Ureter (tissue), 1 donor: ENCODE measurements around the gene CD82. TPM values are rescaled to one million over a fixed set of nuclear protein-coding genes. Genes with fewer than 3 reads are reported as not detected.

ENCODE experiments used
- DNase-seq: peaks from one replicate; pipeline ENCODE4 v3.0.0-alpha.2; 2020; ENCODE audit warnings: low spot score
- total RNA-seq: library from RNA; stranded (reverse); gene quantifications from one replicate; pipeline ENCODE4 v1.2.4, GENCODE V29; 2023
- donor health status: DM: yes; HTN: yes; CAD: no.

CD82 gene
- total RNA-seq, 1 donor from 2014 or later, result 148 TPM

- no peak for DNase-seq
These were observed 35.4 kb downstream of the CD82 start for GRCh38 chr11:44600839-44601383.

- no peak for DNase-seq
These were observed 36.3 kb downstream of the CD82 start for GRCh38 chr11:44601471-44602370.

DNA sequence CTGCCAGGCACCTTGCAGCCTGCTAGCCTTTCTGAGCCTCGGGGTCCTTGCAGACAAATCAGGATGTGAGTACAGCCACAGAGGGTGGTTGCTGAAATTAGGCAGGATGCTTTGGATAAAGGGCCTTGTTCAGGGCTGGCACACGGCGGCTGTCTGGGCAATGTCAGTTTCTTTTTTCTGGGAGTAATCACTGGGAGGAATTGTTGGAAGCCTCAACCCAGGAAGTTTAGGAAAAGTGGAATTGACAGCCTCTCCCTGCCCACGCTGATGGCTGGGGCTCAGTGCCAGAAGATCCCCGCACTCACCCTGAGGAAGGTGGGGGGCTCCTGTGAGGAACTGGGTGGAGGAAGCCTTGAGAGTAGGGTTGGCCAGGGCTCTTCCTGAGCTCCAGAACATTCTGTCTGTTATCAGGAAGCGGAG, 37.4 kb downstream of the CD82 start:
- no peak for DNase-seq

DNA sequence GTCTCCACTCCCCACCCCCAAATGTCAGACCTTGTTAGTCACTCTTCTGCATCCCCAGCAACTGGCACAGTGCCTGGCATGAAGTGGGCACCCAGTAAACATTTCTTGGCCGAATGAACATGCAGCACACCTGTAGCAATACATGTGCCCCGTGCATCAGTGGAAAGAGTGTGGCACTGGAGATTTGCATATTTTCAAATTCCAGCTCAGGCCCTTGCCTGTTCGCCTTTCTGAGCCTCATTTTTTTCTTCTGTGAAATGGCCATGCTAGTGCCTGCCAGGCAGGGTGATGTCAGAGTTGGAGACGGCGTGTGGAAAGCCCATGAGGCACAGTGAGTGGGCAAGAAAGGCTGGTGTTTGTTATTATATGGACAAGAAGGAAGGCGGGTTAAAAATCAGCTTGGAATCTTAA, 38.7 kb downstream of the CD82 start:
- DNase-seq, result no peak

- DNase-seq, result no peak
These were observed 39.7 kb downstream of the CD82 start for GRCh38 chr11:44605068-44605708.

DNA sequence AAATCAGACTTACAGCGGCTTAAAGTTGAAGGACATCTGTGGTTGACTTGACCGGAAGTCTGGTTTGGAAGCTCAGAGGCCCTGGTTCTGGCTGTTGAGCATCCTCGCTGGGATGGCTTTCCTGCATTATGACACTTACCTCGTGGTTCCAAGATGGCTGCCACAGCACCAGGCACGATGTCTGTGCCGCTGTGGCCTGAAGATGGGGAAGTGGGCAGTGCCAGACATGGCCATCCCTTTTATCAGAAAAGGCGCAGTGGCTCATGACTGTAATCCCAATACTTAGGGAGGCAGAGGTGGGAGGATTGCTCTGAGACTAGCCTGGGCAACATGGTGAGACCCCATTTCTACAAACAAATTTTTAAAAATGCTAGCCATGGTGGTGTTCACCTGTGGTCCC, 40.5 kb downstream of the CD82 start:
- DNase-seq, result no peak

DNA sequence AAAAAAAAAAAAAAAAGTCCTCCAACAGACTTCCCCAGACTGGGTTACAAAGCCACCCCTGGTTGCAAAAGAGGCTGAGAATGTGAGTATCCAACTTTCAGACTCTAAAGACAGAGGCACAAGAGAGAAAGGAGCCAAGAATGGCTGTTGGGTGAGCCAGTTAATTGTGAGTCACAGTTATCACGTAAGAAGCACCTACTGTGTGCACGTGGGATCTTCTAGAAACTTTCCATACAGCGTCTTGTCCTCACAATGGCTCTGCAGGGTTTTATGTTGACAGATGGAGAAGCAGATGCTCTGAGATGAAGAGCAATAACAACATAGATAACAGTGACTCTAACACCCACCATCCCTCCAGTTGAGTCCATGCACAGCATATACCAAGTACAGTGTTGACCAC, 41.0 kb downstream of the CD82 start:
- no peak for DNase-seq

GRCh38 chr11:44607319-44607962, 42.0 kb downstream of the CD82 start:
- DNase-seq, result no peak

DNA sequence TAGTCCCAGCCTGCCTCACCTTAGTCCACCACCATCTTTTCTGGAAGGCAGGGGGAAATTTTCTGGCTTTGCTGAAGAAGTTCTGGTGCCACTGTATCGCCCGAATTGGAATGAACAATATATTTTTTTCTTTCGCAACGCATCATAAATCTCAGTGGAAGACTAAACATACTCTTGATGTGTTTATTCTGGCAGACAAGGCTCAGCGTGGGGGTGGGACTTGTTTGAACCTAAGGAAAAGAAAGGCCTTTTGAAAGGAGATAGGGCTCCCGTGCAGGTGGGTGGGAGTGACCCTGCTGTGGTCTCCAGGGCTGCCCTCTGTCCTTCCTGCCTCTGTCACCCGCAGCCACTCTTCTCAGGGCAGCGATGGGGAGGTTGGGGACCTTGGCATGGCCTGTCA, 42.5 kb downstream of the CD82 start:
- DNase-seq, result no peak

DNA sequence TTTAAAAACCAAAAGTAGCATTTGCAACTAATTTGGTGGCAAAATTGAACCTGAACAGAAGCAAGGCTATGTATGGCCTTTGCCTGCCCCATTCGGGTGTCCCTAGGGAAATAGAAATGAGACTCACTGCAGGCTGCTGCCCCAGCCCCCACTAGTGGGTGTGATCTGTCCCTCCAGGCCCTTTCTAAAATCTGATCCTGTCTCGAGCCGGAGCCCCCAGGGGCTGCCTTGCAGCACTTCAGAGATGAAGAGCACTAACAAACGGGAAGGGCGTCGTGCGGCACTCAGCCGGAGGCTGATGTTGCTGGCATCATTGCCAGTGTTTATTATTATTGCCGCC, 43.2 kb downstream of the CD82 start:
- DNase-seq, result no peak

- no peak for DNase-seq
These were observed 43.7 kb downstream of the CD82 start for GRCh38 chr11:44608991-44609782.

GRCh38 chr11:44609783-44610155, 44.3 kb downstream of the CD82 start:
- DNase-seq, result no peak

DNA sequence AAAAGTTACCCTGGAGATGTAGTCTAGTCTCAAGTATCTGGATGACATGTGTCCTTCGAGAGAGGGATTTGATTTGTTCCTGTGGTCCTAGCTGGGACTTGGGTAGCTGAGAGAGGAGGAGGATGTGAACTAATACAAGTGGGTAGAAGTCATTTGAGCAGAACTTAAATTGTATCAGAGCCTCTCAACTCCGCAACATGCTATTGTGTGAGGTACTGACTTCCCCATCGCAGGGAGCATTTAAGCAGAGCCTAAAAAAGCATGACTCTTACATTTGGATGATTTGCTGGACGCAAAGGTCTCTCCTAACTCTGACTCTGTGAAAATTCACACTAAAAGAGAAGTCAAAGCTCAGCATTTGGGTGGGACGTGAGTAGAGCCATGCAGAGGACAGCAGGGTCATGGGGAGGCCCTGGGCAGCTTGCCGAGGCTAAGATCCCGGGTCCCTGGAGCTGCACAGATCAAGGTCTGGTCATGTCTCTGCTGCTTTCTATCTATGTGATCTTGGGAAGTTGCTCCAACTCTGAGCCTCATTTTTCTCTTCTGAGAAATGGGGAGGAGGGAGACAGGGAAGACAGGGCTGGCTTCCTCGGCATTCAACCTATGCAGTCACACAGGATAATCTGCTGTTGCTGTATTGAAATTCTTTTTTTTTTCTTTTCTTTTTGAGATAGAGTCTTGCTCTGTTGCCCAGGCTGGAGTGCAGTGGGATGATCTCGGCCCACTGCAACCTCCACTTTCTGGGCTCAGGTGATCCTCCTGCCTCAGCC, 44.9 kb downstream of the CD82 start:
- DNase-seq, result no peak

- DNase-seq, result no peak
These were observed 45.6 kb downstream of the CD82 start for GRCh38 chr11:44611088-44611487.

DNA sequence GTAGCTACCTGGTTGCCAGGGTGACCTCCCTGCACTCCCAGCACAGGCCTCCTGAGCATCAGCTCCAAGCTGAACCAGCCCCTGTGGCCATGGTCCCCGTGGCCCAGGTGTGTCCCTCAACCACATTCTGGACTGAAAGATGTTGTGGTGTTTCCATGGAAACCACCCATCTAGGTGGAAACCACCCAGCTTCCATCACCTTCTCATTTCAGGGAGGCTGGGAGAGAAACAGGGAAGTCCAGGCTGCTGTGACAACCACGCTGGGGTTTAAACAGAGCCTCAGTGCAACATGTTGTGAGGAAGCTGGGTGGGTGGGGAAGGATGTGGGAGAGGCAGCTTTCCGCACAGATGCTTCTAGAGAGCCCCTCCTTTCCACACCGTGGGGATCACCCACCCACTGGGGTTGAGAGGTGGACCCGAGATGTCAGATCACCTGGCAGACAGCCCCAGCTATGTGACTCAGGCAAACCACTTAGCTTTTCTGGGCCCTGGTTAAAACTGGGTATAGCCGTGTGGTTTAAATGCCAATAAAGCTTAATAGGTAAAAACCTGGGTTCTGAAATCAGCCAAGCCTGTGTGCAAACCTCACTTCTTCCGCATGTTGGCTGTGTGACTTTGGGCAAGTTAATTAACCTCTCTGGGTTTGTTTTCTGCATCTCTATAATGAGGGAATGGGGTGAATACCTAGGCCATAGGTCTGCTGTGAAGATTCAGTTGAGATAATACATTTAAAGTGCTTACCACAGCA, 46.4 kb downstream of the CD82 start:
- no peak for DNase-seq

DNA sequence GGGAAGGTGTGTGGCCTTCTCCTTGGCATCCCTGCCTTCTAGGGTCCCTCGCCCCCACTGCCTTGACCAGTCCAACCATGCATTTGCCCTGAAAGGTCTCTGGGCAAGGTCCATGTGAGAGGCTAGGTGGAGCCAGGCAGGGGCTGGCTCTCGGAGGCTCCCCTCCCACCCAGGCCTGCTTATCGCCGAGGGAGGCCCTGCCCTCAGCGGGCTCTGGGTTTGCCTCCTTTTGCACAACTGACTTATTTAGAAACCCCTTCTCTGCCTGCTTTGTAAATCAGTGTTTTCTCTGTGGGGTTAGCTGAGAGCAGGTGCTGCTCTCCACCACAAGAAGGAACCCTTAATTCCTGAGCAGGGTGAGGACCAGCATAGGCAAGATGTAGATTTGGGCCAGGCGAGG, 47.7 kb downstream of the CD82 start:
- no peak for DNase-seq

DNA sequence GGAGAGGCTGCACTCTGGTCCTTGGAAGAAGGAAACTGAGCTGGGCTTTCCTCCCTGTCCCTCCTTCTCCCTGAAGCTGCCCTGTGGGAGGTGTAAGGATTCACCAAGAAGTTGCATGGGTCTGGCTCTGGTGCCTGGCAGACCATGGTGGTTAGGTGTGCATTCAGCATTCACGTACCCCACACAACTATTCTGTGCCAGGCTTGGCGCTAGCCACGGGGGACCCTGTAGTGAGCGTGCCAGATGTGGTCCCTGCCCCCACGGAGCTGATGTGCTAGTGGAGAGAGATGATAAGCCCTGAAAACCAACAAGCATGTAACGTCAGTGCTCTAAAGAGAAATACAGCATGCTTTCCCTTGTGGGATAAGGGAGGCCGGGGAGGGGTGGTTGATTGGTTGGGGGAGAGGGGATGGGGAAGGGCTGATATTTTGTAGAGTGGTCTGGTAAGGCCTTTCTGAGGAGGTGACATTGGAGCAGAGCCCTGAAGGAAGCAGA, 48.9 kb downstream of the CD82 start:
- DNase-seq, result no peak

DNA sequence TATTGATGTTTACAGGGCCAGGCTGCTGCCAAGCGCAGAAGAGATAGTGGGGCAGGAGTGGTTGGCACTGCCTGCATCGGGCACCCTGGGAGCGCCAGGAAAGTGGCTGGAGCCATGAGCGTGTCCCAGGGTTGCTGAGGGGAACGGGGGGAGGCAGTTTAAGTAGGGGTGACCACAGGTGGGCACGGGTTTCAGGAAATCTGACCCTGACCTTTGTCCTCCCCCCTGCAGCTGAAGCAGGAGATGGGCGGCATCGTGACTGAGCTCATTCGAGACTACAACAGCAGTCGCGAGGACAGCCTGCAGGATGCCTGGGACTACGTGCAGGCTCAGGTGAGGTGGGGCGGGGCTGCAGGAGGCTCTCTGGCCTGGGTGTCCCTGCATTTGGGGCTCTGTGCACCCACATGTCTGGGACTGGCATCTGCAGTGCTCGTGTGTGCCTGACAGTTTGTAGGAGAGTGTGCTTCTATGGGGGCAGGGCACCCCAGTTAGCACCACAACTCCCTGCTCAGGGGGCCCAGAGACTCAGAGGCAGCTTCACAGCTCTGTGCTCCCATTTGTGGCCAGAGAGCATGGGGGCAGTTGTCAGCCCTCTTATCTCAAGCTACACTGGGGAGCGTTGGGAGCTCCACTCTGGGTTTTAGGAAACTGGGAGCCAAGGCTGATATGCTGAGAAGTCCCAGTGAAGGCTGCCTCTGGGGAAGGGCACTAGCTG, 49.7 kb downstream of the CD82 start:
- DNase-seq, result no peak
